ENCODE data around the gene LUC7L3. TPM values are rescaled to one million over a fixed set of nuclear protein-coding genes. Genes with fewer than 3 reads are reported as not detected.

The LUC7L3 gene
- total and polyA plus RNA-seq, 2 of the 13 experiments (the other 11 are each of a cell fraction or from before 2014, with no cell fraction given), result 108 to 120 TPM

GRCh38 chr17:50693036-50693682 lies 26.2 kb upstream of the LUC7L3 start (continued):
- TF ChIP-seq ZNF446 (CRISPR knock-in tag; IDR thresholded peaks at IDR 0.05) (no peak), IRF2 (CRISPR knock-in tag; IDR thresholded peaks at IDR 0.05) (peak; percentile 46; the same call in 1 of the 2 replicates), ZNF143 (CRISPR knock-in tag; IDR thresholded peaks at IDR 0.05) (no peak), PRPF4 (IDR thresholded peaks at IDR 0.05; ENCODE audit: low read depth, low read length, poor library complexity, severe bottlenecking) (no peak)
- TF ChIP-seq, protein P1, sequence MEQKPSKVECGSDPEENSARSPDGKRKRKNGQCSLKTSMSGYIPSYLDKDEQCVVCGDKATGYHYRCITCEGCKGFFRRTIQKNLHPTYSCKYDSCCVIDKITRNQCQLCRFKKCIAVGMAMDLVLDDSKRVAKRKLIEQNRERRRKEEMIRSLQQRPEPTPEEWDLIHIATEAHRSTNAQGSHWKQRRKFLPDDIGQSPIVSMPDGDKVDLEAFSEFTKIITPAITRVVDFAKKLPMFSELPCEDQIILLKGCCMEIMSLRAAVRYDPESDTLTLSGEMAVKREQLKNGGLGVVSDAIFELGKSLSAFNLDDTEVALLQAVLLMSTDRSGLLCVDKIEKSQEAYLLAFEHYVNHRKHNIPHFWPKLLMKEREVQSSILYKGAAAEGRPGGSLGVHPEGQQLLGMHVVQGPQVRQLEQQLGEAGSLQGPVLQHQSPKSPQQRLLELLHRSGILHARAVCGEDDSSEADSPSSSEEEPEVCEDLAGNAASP (CRISPR knock-in tag; IDR thresholded peaks at IDR 0.05; ENCODE audit: borderline replicate concordance), result peak; percentile 39; the same call in 1 of the 2 replicates

DNA sequence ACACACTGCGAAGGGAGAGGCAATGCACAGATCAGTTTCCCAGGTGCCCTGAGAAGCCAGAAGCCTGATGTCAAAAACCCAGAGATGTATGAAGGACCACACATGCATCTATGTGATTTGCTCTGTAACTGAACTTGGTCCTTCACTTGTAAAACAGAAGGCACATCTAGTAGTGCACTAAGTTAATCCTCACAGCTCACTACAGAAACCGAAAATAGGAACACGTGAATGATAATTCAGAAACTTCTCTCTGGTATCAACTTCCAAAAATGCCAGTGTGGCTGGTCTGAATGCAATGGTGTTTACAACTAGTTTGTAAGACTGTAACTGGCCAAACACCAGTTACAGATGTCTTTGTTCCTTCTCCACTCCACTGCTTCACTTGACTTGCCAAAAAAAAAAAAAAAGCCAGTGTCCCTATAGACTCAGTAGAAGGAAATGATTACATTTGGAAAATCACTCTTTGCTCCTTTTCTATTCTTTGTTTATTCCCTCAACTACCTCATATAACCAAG lies 23.0 kb upstream of the LUC7L3 start:
- H3K9ac ChIP-seq (ENCODE audit: insufficient read depth, low read depth, low read length), result no peak overlapping the region
- in situ Hi-C loops (cut with HindIII; ENCODE audit: extremely low pct_ligation_motif_present, low pct_unique_long_range_greater_than_20kb) (loop anchor here (5.0 kb wide), 1 partner anchor 214 kb away; no protein-coding TSS in a partner anchor), intact Hi-C loops (cut with micrococcal nuclease; ENCODE audit: unreplicated experiment) (no loop called here)
- peaks cover 20 to 41% of the 10 kb centered on the region in 2 experiments for H3K36me3 ChIP-seq (replicated peaks in 1 of 2; ENCODE audit: control insufficient read depth in 1 of 2, insufficient read depth in 2 of 2, low read length in 2 of 2)
- no peak overlapping the region for H3K4me3 ChIP-seq (replicated peaks in 1 of 3; ENCODE audit: insufficient read depth in 1 of 3, low read depth in 2 of 3, low read length in 3 of 3)
- no peaks in the 10 kb centered on the region for H3K27me3 ChIP-seq (ENCODE audit: control insufficient read depth in 1 of 2, insufficient read depth in 2 of 2, low read length in 2 of 2)
- no peak for FAIRE-seq
- H3K27ac ChIP-seq (ENCODE audit: extremely low read length, insufficient read depth, low read length), result no peak overlapping the region
- ChIA-PET CTCF (ENCODE audit: low intra/inter-chr PET ratio, low total read pairs) (interaction anchor here (6.0 kb wide), 1 partner anchor 66 kb away, joined by 67 read pairs; no protein-coding TSS in a partner anchor), POLR2A (interaction anchor here (1.1 to 21.3 kb wide), 6 partner anchors 10 to 153 kb away, joined by 4 to 839 read pairs (median 52); partner anchors contain the start of genes ABCC3, ANKRD40 and LUC7L3)
- peaks cover 6% of the 10 kb centered on the region for H3K79me2 ChIP-seq (ENCODE audit: insufficient read depth, low read length)
- ATAC-seq, result no peak
- H3K9me3 ChIP-seq (ENCODE audit: low read length), result no peaks in the 10 kb centered on the region
- no peaks in the 10 kb centered on the region for H4K20me1 ChIP-seq (ENCODE audit: insufficient read depth, low read length)
- DNase-seq (ENCODE audit: low spot score), result no peak
- H3K4me2 ChIP-seq (ENCODE audit: low read depth, low read length), result no peak overlapping the region
- no TSS peak for BruUV-seq (replicated peaks)
- H2AFZ ChIP-seq (ENCODE audit: low read length), result no peak overlapping the region
- 98% methylated on average over 3 of the region's 3 CpGs for WGBS (ENCODE audit: low lambda C conversion rate)
- H3K4me1 ChIP-seq (ENCODE audit: insufficient read depth, low read length), result peaks cover 45% of the 10 kb centered on the region
- TF ChIP-seq ZNF782 (CRISPR knock-in tag; IDR thresholded peaks at IDR 0.05; ENCODE audit: borderline replicate concordance) (no peak), TBP (CRISPR knock-in tag; IDR thresholded peaks at IDR 0.05) (no peak), PRMT3 (CRISPR knock-in tag; IDR thresholded peaks at IDR 0.05; ENCODE audit: borderline replicate concordance, low read depth) (no peak), NFYB (CRISPR knock-in tag; IDR thresholded peaks at IDR 0.05) (no peak), TRIM24 (CRISPR knock-in tag; IDR thresholded peaks at IDR 0.05) (no peak), KLF15 (CRISPR knock-in tag; IDR thresholded peaks at IDR 0.05; ENCODE audit: borderline replicate concordance) (no peak), MAZ (IDR thresholded peaks at IDR 0.05; ENCODE audit: borderline replicate concordance, low read depth, low read length) (no peak), MAZ (CRISPR knock-in tag; IDR thresholded peaks at IDR 0.05; ENCODE audit: low read depth) (no peak), PCBP2 (optimal IDR thresholded peaks at IDR 0.05; ENCODE audit: low read depth, low read length, poor library complexity, severe bottlenecking) (no peak), GABPA (IDR thresholded peaks at IDR 0.05; ENCODE audit: low read depth, low read length) (no peak), GABPA (CRISPR knock-in tag; IDR thresholded peaks at IDR 0.05; ENCODE audit: low read depth) (no peak)
- TF ChIP-seq, protein P2, sequence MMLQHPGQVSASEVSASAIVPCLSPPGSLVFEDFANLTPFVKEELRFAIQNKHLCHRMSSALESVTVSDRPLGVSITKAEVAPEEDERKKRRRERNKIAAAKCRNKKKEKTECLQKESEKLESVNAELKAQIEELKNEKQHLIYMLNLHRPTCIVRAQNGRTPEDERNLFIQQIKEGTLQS (CRISPR knock-in tag; IDR thresholded peaks at IDR 0.05), result no peak
- TF ChIP-seq, protein P3, sequence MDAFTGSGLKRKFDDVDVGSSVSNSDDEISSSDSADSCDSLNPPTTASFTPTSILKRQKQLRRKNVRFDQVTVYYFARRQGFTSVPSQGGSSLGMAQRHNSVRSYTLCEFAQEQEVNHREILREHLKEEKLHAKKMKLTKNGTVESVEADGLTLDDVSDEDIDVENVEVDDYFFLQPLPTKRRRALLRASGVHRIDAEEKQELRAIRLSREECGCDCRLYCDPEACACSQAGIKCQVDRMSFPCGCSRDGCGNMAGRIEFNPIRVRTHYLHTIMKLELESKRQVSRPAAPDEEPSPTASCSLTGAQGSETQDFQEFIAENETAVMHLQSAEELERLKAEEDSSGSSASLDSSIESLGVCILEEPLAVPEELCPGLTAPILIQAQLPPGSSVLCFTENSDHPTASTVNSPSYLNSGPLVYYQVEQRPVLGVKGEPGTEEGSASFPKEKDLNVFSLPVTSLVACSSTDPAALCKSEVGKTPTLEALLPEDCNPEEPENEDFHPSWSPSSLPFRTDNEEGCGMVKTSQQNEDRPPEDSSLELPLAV (CRISPR knock-in tag; conservative IDR thresholded peaks at IDR 0.05; ENCODE audit: low read depth), result no peak
